GM12875 (cell line): ENCODE data around the gene AP1AR.
"Not testable (repeated sequence)": the region's sequence is repeated elsewhere in the genome, so short reads cannot be mapped to it uniquely, and the experiment has no call there.

Experiments used
- H3K4me3 ChIP-seq: one replicate; pipeline ENCODE4 v1.5.1; 2011; ENCODE audit warnings: low read depth, low read length, control low read depth
- CTCF ChIP-seq: IDR thresholded peaks from 2 replicates; pipeline ENCODE4 v1.5.1; 2011; ENCODE audit warnings: low read depth, mild to moderate bottlenecking, control low read depth, inconsistent platforms, low read length, moderate library complexity, borderline replicate concordance; ENCODE audit not compliant: insufficient read depth

AP1AR gene

GRCh38 chr4:112189754-112190153 lies 41.8 kb upstream of the AP1AR start:
- TF ChIP-seq CTCF = no peak
- H3K4me3 ChIP-seq = no peak overlapping the region

DNA sequence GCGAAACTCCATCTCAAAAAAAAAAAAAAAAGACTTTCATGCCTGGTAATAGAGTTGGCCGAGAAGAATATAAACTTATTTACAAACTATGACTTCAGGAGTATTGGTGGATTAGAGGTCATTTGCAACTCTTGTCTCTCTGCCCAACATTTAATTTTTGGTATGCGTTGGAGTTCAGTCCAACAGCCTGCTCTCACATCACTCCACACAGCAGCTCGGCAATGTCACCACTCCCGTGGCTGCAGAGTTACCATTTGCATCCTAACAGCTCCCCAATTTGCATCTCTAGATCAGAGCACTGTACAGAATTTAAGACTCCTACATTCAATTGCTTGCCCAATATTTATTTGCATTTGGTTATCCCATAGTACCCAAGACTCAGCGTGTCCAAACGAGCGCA lies 40.9 kb upstream of the AP1AR start:
- H3K4me3 ChIP-seq = no peak overlapping the region
- no peak for TF ChIP-seq CTCF

GRCh38 chr4:112196461-112196860 lies 35.1 kb upstream of the AP1AR start:
- TF ChIP-seq CTCF = no peak
- H3K4me3 ChIP-seq = no peak overlapping the region

GRCh38 chr4:112199041-112199440 lies 32.5 kb upstream of the AP1AR start:
- no peak for TF ChIP-seq CTCF
- no peak overlapping the region for H3K4me3 ChIP-seq

DNA sequence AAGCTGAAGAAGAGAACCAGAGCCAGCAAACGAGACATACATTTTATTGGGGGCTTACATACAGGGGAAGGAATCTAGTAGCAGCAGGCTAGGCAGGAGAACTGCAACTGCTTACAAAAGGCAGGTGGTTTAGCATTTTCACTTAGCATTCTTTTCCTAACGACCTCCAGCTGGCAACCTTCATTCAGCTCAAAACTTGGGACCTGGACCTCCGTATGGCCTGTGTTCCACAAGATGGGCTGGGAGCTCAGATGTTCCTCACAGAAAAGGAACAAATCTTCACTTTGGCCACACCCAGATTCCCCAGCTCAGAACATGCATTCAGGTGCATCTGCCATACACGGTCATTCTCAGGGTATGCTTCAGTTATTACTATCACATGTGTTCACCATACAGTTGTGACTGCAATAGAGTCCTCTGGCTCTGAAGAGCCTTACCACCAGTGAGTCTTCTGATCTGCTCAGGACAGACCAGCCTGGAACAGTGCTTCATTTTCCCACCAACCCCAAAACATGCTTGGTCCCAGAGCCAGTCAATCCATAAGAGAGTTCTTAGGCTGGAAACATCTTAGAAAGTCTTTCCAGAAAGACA lies 29.6 kb upstream of the AP1AR start:
- no peak for TF ChIP-seq CTCF
- H3K4me3 ChIP-seq = no peak overlapping the region

DNA sequence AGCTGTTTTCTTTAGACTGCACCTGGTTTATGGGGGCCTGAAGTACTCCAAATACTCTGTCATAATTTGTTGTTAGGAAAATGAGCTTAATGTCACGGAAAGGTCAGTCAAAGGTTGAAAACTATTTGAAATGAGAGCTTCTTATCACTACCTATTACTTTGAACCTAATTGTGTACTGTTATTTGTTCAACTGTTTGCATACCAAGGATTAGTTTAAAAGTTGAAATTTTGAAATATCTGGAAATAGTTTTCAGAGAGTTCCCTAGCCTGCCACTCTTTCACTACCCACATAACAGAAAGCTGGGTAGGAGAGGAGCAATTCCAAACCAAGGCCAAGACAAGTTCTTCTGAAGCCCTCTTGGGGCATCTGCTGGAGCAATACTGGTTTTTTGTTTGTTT lies 28.0 kb upstream of the AP1AR start:
- TF ChIP-seq CTCF = no peak
- H3K4me3 ChIP-seq = no peak overlapping the region

DNA sequence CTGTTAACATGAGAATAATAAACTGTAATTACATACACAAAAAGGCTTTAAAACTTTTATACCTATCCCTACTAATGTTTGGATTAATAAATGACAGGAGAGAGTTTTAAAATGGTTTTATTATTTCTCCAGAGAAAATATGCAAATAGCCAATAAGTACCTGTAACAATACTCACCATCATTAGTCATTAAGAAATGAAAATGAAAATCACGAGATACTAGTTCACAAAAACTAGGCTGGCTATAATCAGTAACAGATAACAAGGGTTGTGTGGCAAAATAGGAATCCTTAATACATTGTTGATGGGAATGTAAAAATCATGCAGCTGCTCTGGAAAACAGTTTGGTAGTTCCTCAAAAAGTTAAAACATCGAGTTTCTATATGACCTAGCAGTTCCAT lies 25.2 kb upstream of the AP1AR start:
- TF ChIP-seq CTCF = no peak

GRCh38 chr4:112208137-112209095 lies 23.2 kb upstream of the AP1AR start:
- not testable (repeated sequence) for H3K4me3 ChIP-seq

More for the DNA sequence above, 25.2 kb upstream of the AP1AR start:
- no peak overlapping the region for H3K4me3 ChIP-seq
